Neural cell (in vitro differentiated cells): ENCODE measurements around the gene IL1R2. TPM values are rescaled to one million over a fixed set of nuclear protein-coding genes. Genes with fewer than 3 reads are reported as not detected.

Experiments used
- H2AFZ ChIP-seq: fragments of 200-600, 300-800 bp; sonication (generic), shearing (Covaris generic); 2 replicates; pipeline ENCODE4 v1.6.0; 2014; ENCODE audit warnings: low read depth, mild to moderate bottlenecking, antibody characterized with exemption, low read length, moderate library complexity
- H3F3A ChIP-seq: fragments of 200-600 bp; shearing (Covaris generic); 2 replicates; pipeline ENCODE4 v1.6.1; 2016; ENCODE audit warnings: mild to moderate bottlenecking, moderate library complexity, mixed read lengths, antibody characterized with exemption, low read length; ENCODE audit not compliant: insufficient read depth, poor library complexity, severe bottlenecking
- H3K27ac ChIP-seq: fragments of 200-600, 300-800 bp; sonication (generic), shearing (Covaris generic); 2 replicates; pipeline ENCODE4 v1.5.1; 2014; ENCODE audit warnings: mild to moderate bottlenecking, low read length, moderate library complexity
- H3K27me3 ChIP-seq: fragments of 300-800, 200-600 bp; sonication (generic), shearing (Covaris generic); 2 replicates; pipeline ENCODE4 v1.6.0; 2014; ENCODE audit warnings: mild to moderate bottlenecking, low read depth, low read length, moderate library complexity; ENCODE audit not compliant: insufficient read depth
- H3K36me3 ChIP-seq: fragments of 300-800, 200-600 bp; sonication (generic), shearing (Covaris generic); 2 replicates; pipeline ENCODE4 v1.5.1; 2014; ENCODE audit warnings: mild to moderate bottlenecking, antibody characterized with exemption, low read length, moderate library complexity; ENCODE audit not compliant: insufficient read depth
- H3K4me2 ChIP-seq: fragments of 300-800, 200-600 bp; sonication (generic), shearing (Covaris generic); 2 replicates; pipeline ENCODE4 v1.6.0; 2014; ENCODE audit warnings: mild to moderate bottlenecking, low read length
- H3K4me3 ChIP-seq: fragments of 300-800, 200-600 bp; sonication (generic), shearing (Covaris generic); 2 replicates; pipeline ENCODE4 v1.5.1; 2014; ENCODE audit warnings: mild to moderate bottlenecking, low read length, moderate library complexity
- H3K79me2 ChIP-seq: fragments of 200-600 bp; shearing (Covaris generic); replicated peaks from 2 replicates; pipeline ENCODE4 v1.6.0; 2014; ENCODE audit warnings: mild to moderate bottlenecking, low read length, moderate library complexity; ENCODE audit not compliant: insufficient read depth
- H3K9ac ChIP-seq: fragments of 300-800, 200-600 bp; sonication (generic), shearing (Covaris generic); 2 replicates; pipeline ENCODE4 v1.6.1; 2016; ENCODE audit warnings: mild to moderate bottlenecking, low read length, mixed read lengths
- H3K9me2 ChIP-seq: fragments of 200-600 bp; shearing (Covaris generic); 2 replicates; pipeline ENCODE4 v1.6.1; 2016; ENCODE audit warnings: mild to moderate bottlenecking, low read length, mixed read lengths; ENCODE audit not compliant: insufficient read depth
- H3K9me3 ChIP-seq: fragments of 200-600, 300-800 bp; sonication (generic), shearing (Covaris generic); 2 replicates; pipeline ENCODE4 v1.6.1; 2016; ENCODE audit warnings: mild to moderate bottlenecking, mixed run types, low read length, moderate library complexity, mixed read lengths
- H4K20me1 ChIP-seq: fragments of 200-600 bp; shearing (Covaris generic); 2 replicates; pipeline ENCODE4 v1.6.1; 2016; ENCODE audit warnings: mild to moderate bottlenecking, mixed run types; ENCODE audit not compliant: insufficient read depth
- CTCF ChIP-seq: fragments of 450-650 bp; IDR thresholded peaks from 2 replicates; pipeline ENCODE4 v1.5.1; 2014; ENCODE audit warnings: antibody characterized with exemption, mild to moderate bottlenecking, moderate library complexity; ENCODE audit not compliant: poor library complexity, severe bottlenecking
- EP300 ChIP-seq: fragments of 450-650 bp; conservative IDR thresholded peaks from 2 replicates; pipeline ENCODE4 v1.6.1; 2014; ENCODE audit warnings: antibody characterized with exemption, mild to moderate bottlenecking, moderate library complexity; ENCODE audit not compliant: poor library complexity, severe bottlenecking
- EZH2 ChIP-seq: fragments of 200-600, 300-800 bp; shearing (Covaris generic), sonication (generic); IDR thresholded peaks from 2 replicates; pipeline ENCODE4 v1.6.1; 2014; ENCODE audit warnings: antibody characterized with exemption, low read length, borderline replicate concordance, mild to moderate bottlenecking; ENCODE audit not compliant: insufficient read depth, poor library complexity, severe bottlenecking
- MXI1 ChIP-seq: fragments of 450-650 bp; conservative IDR thresholded peaks from 2 replicates; pipeline ENCODE4 v1.6.1; 2014; ENCODE audit warnings: antibody characterized with exemption, mild to moderate bottlenecking; ENCODE audit not compliant: poor library complexity, severe bottlenecking
- POLR2AphosphoS5 ChIP-seq: IDR thresholded peaks from 2 replicates; pipeline ENCODE4 v1.6.1; 2012
- RAD21 ChIP-seq: fragments of 450-650 bp; conservative IDR thresholded peaks from 2 replicates; pipeline ENCODE4 v1.6.1; 2014; ENCODE audit warnings: antibody characterized with exemption, mild to moderate bottlenecking, moderate library complexity
- REST ChIP-seq: IDR thresholded peaks from 2 replicates; pipeline ENCODE4 v1.6.1; 2012; ENCODE audit warnings: borderline replicate concordance
- SMC3 ChIP-seq: fragments of 450-650 bp; conservative IDR thresholded peaks from 2 replicates; pipeline ENCODE4 v1.6.1; 2014; ENCODE audit warnings: antibody characterized with exemption, mild to moderate bottlenecking, moderate library complexity; ENCODE audit not compliant: poor library complexity
- TAF1 ChIP-seq: IDR thresholded peaks from 2 replicates; pipeline ENCODE4 v1.6.1; 2012; ENCODE audit warnings: low read depth
- polyA plus RNA-seq: library from polyadenylated mRNA; depleted of rRNA; stranded (reverse); fragments of >200 nt; gene quantifications from 2 replicates; pipeline ENCODE4 v1.2.3, GENCODE V29; 2014

IL1R2 gene
- polyA plus RNA-seq, 1 donor from 2014 or later: not detected

GRCh38 chr2:102029952-102030351 is 38.2 kb downstream of the IL1R2 start:
- Histone ChIP-seq H3K79me2 (no peaks in the 10 kb centered on the region), H3K36me3 (no peaks in the 10 kb centered on the region), H4K20me1 (no peaks in the 10 kb centered on the region), H3K4me3 (no peak overlapping the region), H3K9me3 (no peaks in the 10 kb centered on the region), H3K27ac (no peak overlapping the region), H3K4me2 (no peak overlapping the region), H3F3A (no peaks in the 10 kb centered on the region), H3K9me2 (no peaks in the 10 kb centered on the region), H3K27me3 (no peaks in the 10 kb centered on the region), H2AFZ (no peak overlapping the region), H3K9ac (no peak overlapping the region)
- TF ChIP-seq MXI1 (no peak), REST (no peak), CTCF (no peak), TAF1 (no peak), RAD21 (no peak), EZH2 (no peak), EP300 (no peak), POLR2AphosphoS5 (no peak), SMC3 (no peak)

GRCh38 chr2:102030502-102030854 is 38.7 kb downstream of the IL1R2 start:
- no peak overlapping the region for H3K27ac ChIP-seq
- H3K79me2 ChIP-seq: no peaks in the 10 kb centered on the region
- H3K9ac ChIP-seq: no peak overlapping the region
- no peaks in the 10 kb centered on the region for H3F3A ChIP-seq
- H4K20me1 ChIP-seq: no peaks in the 10 kb centered on the region
- H2AFZ ChIP-seq: no peak overlapping the region
- no peaks in the 10 kb centered on the region for H3K9me2 ChIP-seq
- H3K4me2 ChIP-seq: no peak overlapping the region
- no peaks in the 10 kb centered on the region for H3K9me3 ChIP-seq
- TF ChIP-seq SMC3 (no peak), TAF1 (no peak), MXI1 (no peak), RAD21 (no peak)
- H3K4me3 ChIP-seq: no peak overlapping the region
- H3K36me3 ChIP-seq: no peaks in the 10 kb centered on the region
- H3K27me3 ChIP-seq: no peaks in the 10 kb centered on the region
